SU-DHL-6 (cell line): ENCODE results near the gene RGS16.

Experiments
- H2AFZ ChIP-seq: fragments of 200-600 bp; sonication (generic); 2 replicates; pipeline ENCODE4 v1.6.1; 2014; ENCODE audit warnings: low read depth, mild to moderate bottlenecking, moderate library complexity, mixed read lengths, antibody characterized with exemption, low read length; ENCODE audit not compliant: severe bottlenecking
- H3F3A ChIP-seq: fragments of 200-600 bp; shearing (Covaris generic); 2 replicates; pipeline ENCODE4 v1.6.0; 2016; ENCODE audit warnings: antibody characterized with exemption, mild to moderate bottlenecking; ENCODE audit not compliant: insufficient read depth
- H3K27ac ChIP-seq: fragments of 200-600 bp; sonication (generic); 2 replicates; pipeline ENCODE4 v1.5.1; 2016; ENCODE audit warnings: low read depth, mild to moderate bottlenecking, low read length, moderate library complexity, mixed read lengths
- H3K27me3 ChIP-seq: fragments of 200-600 bp; sonication (generic), shearing (Covaris generic); 2 replicates; pipeline ENCODE4 v1.6.0; 2014; ENCODE audit warnings: mild to moderate bottlenecking, low read length
- H3K36me3 ChIP-seq: fragments of 200-600 bp; sonication (generic); 2 replicates; pipeline ENCODE4 v1.6.1; 2014; ENCODE audit warnings: mild to moderate bottlenecking, low read length, mixed read lengths
- H3K4me2 ChIP-seq: fragments of 300-600, 200-600 bp; shearing (Covaris generic), sonication (generic); 2 replicates; pipeline ENCODE4 v1.6.0; 2014; ENCODE audit warnings: low read length, low read depth, mild to moderate bottlenecking; ENCODE audit not compliant: poor library complexity, severe bottlenecking
- H3K4me3 ChIP-seq: fragments of 200-600 bp; sonication (generic); 2 replicates; pipeline ENCODE4 v1.5.1; 2014; ENCODE audit warnings: antibody characterized with exemption, low read length, mild to moderate bottlenecking, mixed read lengths; ENCODE audit not compliant: insufficient read depth, poor library complexity, severe bottlenecking
- H3K79me2 ChIP-seq: fragments of 200-600 bp; sonication (generic); 2 replicates; pipeline ENCODE4 v1.6.1; 2014; ENCODE audit warnings: mild to moderate bottlenecking, low read length, moderate library complexity; ENCODE audit not compliant: insufficient read depth
- H3K9ac ChIP-seq: fragments of 200-600 bp; sonication (generic); 2 replicates; pipeline ENCODE4 v1.7.0; 2014; ENCODE audit warnings: mild to moderate bottlenecking, low read length
- H3K9me2 ChIP-seq: fragments of 200-600 bp; sonication (generic); replicated peaks from 2 replicates; pipeline ENCODE4 v1.6.1; 2014; ENCODE audit warnings: low read length; ENCODE audit not compliant: insufficient read depth
- H3K9me3 ChIP-seq: fragments of 200-600 bp; sonication (generic); 2 replicates; pipeline ENCODE4 v1.6.1; 2014; ENCODE audit warnings: low read length, mixed read lengths; ENCODE audit not compliant: insufficient read depth
- H4K20me1 ChIP-seq: fragments of 200-600 bp; sonication (generic); 2 replicates; pipeline ENCODE4 v1.6.1; 2014; ENCODE audit warnings: low read depth, mild to moderate bottlenecking, antibody characterized with exemption, low read length, moderate library complexity, mixed read lengths
- CTCF ChIP-seq: fragments of 200-600 bp; sonication (generic); IDR thresholded peaks from one replicate; pipeline ENCODE4 v1.5.1; 2017; ENCODE audit warnings: antibody characterized with exemption, mild to moderate bottlenecking, low read length, moderate library complexity; ENCODE audit not compliant: insufficient read depth, poor library complexity, severe bottlenecking
- EZH2phosphoT487 ChIP-seq: fragments of 200-600 bp; sonication (generic), shearing (Covaris generic); conservative IDR thresholded peaks from 2 replicates; pipeline ENCODE4 v1.6.1; 2018; ENCODE audit warnings: mild to moderate bottlenecking, antibody characterized with exemption, low read length, moderate library complexity, mixed read lengths

The RGS16 gene

DNA sequence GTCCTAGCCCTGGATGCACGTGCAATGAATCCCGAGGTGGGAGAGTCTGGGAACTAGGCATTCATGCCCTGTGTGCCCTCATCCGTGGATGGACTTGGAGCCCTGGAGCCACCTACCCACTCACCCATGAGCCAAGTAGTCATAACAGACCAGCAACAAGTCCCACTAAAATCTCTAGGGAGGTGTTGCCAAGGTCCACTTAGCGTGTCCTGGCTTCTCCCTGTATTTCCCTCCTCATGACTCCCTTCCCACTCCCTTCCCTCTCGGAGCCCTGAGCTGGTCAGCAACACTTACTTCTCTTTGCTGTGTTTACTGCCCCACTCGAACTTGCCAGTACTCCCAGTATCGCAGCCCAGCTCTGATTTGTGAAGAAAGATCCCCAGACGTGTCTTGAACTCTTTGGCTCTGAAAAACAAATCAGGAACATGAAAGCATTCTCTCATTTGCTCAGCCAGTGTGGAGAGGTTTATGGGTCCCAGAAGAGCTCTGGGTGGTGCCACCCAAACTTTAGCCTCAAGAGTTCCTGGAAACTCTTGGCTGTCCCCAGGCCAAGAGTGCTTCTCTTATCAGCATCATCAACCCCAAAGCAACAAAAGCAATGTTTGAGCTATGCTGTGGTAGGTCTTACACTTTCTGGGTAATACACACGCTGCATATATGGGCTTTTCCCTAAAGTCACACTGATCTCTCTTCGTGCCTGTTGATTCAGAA, 1.1 kb downstream of the RGS16 start:
- peaks cover 19% of the 10 kb centered on the region for H3K79me2 ChIP-seq
- H3K27me3 ChIP-seq: no peaks in the 10 kb centered on the region
- TF ChIP-seq CTCF (no peak), EZH2phosphoT487 (no peak)
- H3K36me3 ChIP-seq: no peaks in the 10 kb centered on the region; the same call in none of the 2 replicates
- H3K9me2 ChIP-seq: no peaks in the 10 kb centered on the region
- peaks cover 23% of the 10 kb centered on the region for H3F3A ChIP-seq
- no peaks in the 10 kb centered on the region for H3K9me3 ChIP-seq
- H3K9ac ChIP-seq: peak overlapping the region; percentile 80
- H3K4me3 ChIP-seq: peak overlapping the region; percentile 75
- no peaks in the 10 kb centered on the region; the same call in 1 of the 2 replicates for H4K20me1 ChIP-seq
- peak overlapping the region; percentile 67 for H3K27ac ChIP-seq
- H3K4me2 ChIP-seq: peak overlapping the region; percentile 83
- H2AFZ ChIP-seq: no peak overlapping the region

DNA sequence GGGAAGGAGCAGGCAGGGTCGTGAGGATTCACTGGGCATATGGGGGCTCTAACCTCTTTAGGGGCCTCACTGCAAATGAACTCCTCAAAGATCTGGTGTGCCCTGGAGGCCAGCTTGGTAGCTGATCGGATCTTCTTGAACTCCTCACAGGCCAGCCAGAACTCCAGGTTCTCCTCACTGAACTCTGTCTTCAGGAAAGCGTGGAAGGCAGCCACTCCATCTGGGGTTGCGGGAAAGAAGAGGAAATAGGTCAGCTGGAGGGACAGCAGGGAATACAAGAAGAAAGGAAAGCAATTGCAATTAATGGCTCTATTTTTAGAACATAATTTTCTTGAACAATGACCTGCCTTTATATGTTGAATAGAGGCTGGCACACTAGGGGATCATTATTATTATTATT, 2.3 kb downstream of the RGS16 start:
- H4K20me1 ChIP-seq: no peaks in the 10 kb centered on the region; the same call in 1 of the 2 replicates
- H3K4me2 ChIP-seq: peak overlapping the region; percentile 83
- H3K79me2 ChIP-seq: peaks cover 19% of the 10 kb centered on the region
- no peaks in the 10 kb centered on the region for H3K27me3 ChIP-seq
- H2AFZ ChIP-seq: no peak overlapping the region
- peak overlapping the region; percentile 80 for H3K9ac ChIP-seq
- no peaks in the 10 kb centered on the region for H3K9me3 ChIP-seq
- no peak for TF ChIP-seq EZH2phosphoT487
- no peak for TF ChIP-seq CTCF
- peak overlapping the region; percentile 75 for H3K4me3 ChIP-seq
- H3K27ac ChIP-seq: peak overlapping the region; percentile 67
- no peaks in the 10 kb centered on the region for H3K9me2 ChIP-seq
- peaks cover 23% of the 10 kb centered on the region for H3F3A ChIP-seq
- no peaks in the 10 kb centered on the region; the same call in none of the 2 replicates for H3K36me3 ChIP-seq

- Histone ChIP-seq H3K4me3 (peak overlapping the region; percentile 75), H3K27ac (peak overlapping the region; percentile 67; the same call in 1 of the 2 replicates)
Measured at GRCh38 chr1:182601416-182601786, 2.8 kb downstream of the RGS16 start.

More at GRCh38 chr1:182601416-182601786, 2.8 kb downstream of the RGS16 start:
- Histone ChIP-seq H3K36me3 (no peaks in the 10 kb centered on the region; the same call in none of the 2 replicates), H4K20me1 (no peaks in the 10 kb centered on the region; the same call in 1 of the 2 replicates), H3K79me2 (peaks cover 19% of the 10 kb centered on the region), H3K4me2 (peak overlapping the region; percentile 83), H3F3A (peaks cover 23% of the 10 kb centered on the region), H3K9me2 (no peaks in the 10 kb centered on the region), H3K9ac (peak overlapping the region; percentile 80), H3K9me3 (no peaks in the 10 kb centered on the region), H3K27me3 (no peaks in the 10 kb centered on the region), H2AFZ (no peak overlapping the region)
- no peak for TF ChIP-seq EZH2phosphoT487
- TF ChIP-seq CTCF: peak; percentile 66
